ENCODE measurements around the gene TRAFD1. TPM values are rescaled to one million over a fixed set of nuclear protein-coding genes. Genes with fewer than 3 reads are reported as not detected.

Gene TRAFD1
- total and polyA plus RNA-seq, 2 of the 13 experiments (the other 11 are each of a cell fraction or from before 2014, with no cell fraction given): 9.5 to 20.9 TPM

GRCh38 chr12:112153181-112153892 is 28.0 kb downstream of the TRAFD1 start (continued):
- no peak for TF ChIP-seq ZNF761 (CRISPR knock-in tag; conservative IDR thresholded peaks at IDR 0.05)

- in situ Hi-C loops (cut with HindIII; ENCODE audit: extremely low pct_ligation_motif_present, low pct_unique_long_range_greater_than_20kb): no loop called here
- no peaks in the 10 kb centered on the region for H3K9me3 ChIP-seq (ENCODE audit: low read length)
- H3K36me3 ChIP-seq (replicated peaks in 1 of 2; ENCODE audit: control insufficient read depth in 1 of 2, insufficient read depth in 2 of 2, low read length in 2 of 2): peaks cover 4 to 35% of the 10 kb centered on the region in 2 experiments; a peak in 4 of 5 replicates
- H3K9ac ChIP-seq (ENCODE audit: insufficient read depth, low read depth, low read length): no peak overlapping the region
- ChIA-PET CTCF (ENCODE audit: low intra/inter-chr PET ratio, low total read pairs) (no interaction called here), POLR2A (no interaction called here)
- no peak overlapping the region for H3K4me3 ChIP-seq (replicated peaks in 1 of 3; ENCODE audit: insufficient read depth in 1 of 3, low read depth in 2 of 3, low read length in 3 of 3)
- no peak overlapping the region for H3K27ac ChIP-seq (ENCODE audit: extremely low read length, insufficient read depth, low read length)
- H3K4me2 ChIP-seq (ENCODE audit: low read depth, low read length): no peak overlapping the region
- 93% methylated on average over 8 of the region's 8 CpGs for WGBS (ENCODE audit: low lambda C conversion rate)
- no peaks in the 10 kb centered on the region for H3K79me2 ChIP-seq (ENCODE audit: insufficient read depth, low read length)
- FAIRE-seq (no peak), ATAC-seq (no peak), DNase-seq (ENCODE audit: low spot score) (no peak)
- peaks cover 16% of the 10 kb centered on the region for H3K4me1 ChIP-seq (ENCODE audit: insufficient read depth, low read length)
- no peak overlapping the region for H2AFZ ChIP-seq (ENCODE audit: low read length)
- H4K20me1 ChIP-seq (ENCODE audit: insufficient read depth, low read length): no peaks in the 10 kb centered on the region
- intact Hi-C loops (cut with micrococcal nuclease; ENCODE audit: unreplicated experiment): no loop called here
- H3K27me3 ChIP-seq (ENCODE audit: control insufficient read depth in 1 of 2, insufficient read depth in 2 of 2, low read length in 2 of 2): no peaks in the 10 kb centered on the region; a peak in 1 of 5 replicates
- BruUV-seq (replicated peaks): no TSS peak
- TF ChIP-seq SOX6 (IDR thresholded peaks at IDR 0.05) (no peak), SOX6 (CRISPR knock-in tag; IDR thresholded peaks at IDR 0.05) (no peak), NFIC (IDR thresholded peaks at IDR 0.05; ENCODE audit: low read length) (no peak), ZNF672 (CRISPR knock-in tag; IDR thresholded peaks at IDR 0.05) (no peak), ZMYM4 (CRISPR knock-in tag; IDR thresholded peaks at IDR 0.05) (no peak), E2F1 (CRISPR knock-in tag; IDR thresholded peaks at IDR 0.05) (no peak), ZMYM2 (CRISPR knock-in tag; IDR thresholded peaks at IDR 0.05) (no peak), ZNF30 (CRISPR knock-in tag; IDR thresholded peaks at IDR 0.05) (no peak), JARID2 (CRISPR knock-in tag; IDR thresholded peaks at IDR 0.05; ENCODE audit: insufficient replicate concordance) (no peak), CCDC6 (CRISPR knock-in tag; IDR thresholded peaks at IDR 0.05) (no peak), ZNF839 (CRISPR knock-in tag; IDR thresholded peaks at IDR 0.05; ENCODE audit: borderline replicate concordance) (no peak), MIXL1 (CRISPR knock-in tag; IDR thresholded peaks at IDR 0.05) (no peak), MEIS1 (CRISPR knock-in tag; IDR thresholded peaks at IDR 0.05; ENCODE audit: borderline replicate concordance) (no peak), ZNF20 (CRISPR knock-in tag; IDR thresholded peaks at IDR 0.05) (no peak), CBX5 (CRISPR knock-in tag; IDR thresholded peaks at IDR 0.05; ENCODE audit: borderline replicate concordance) (no peak), ZNF441 (CRISPR knock-in tag; IDR thresholded peaks at IDR 0.05; ENCODE audit: borderline replicate concordance) (no peak)
- TF ChIP-seq, protein P1, sequence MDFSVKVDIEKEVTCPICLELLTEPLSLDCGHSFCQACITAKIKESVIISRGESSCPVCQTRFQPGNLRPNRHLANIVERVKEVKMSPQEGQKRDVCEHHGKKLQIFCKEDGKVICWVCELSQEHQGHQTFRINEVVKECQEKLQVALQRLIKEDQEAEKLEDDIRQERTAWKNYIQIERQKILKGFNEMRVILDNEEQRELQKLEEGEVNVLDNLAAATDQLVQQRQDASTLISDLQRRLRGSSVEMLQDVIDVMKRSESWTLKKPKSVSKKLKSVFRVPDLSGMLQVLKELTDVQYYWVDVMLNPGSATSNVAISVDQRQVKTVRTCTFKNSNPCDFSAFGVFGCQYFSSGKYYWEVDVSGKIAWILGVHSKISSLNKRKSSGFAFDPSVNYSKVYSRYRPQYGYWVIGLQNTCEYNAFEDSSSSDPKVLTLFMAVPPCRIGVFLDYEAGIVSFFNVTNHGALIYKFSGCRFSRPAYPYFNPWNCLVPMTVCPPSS (IDR thresholded peaks at IDR 0.05): no peak
Observed at GRCh38 chr12:112153893-112154219, 28.5 kb downstream of the TRAFD1 start.
